D721Med (cell line): ENCODE measurements around the gene RSAD1.

ENCODE experiments used
- DNase-seq: peaks from one replicate; pipeline ENCODE4 v3.0.0; 2011; ENCODE audit warnings: low spot score; ENCODE audit not compliant: insufficient read length
- FAIRE-seq: peaks from 2 replicates; lab custom pipeline; 2011; peaks lifted over from hg19 to GRCh38; lab: Jason Lieb, UNC
- CTCF ChIP-seq: IDR thresholded peaks from 2 replicates; pipeline ENCODE4 v1.5.1; 2012; ENCODE audit warnings: mild to moderate bottlenecking, control low read depth; ENCODE audit not compliant: insufficient read depth; ENCODE audit errors: missing control alignments

The RSAD1 gene

GRCh38 chr17:50465171-50465570, 13.5 kb upstream of the RSAD1 start:
- DNase-seq (no peak), FAIRE-seq (no peak)
- no peak for TF ChIP-seq CTCF

- FAIRE-seq = no peak
These were observed 13.0 kb upstream of the RSAD1 start for GRCh38 chr17:50465635-50466034.

GRCh38 chr17:50466371-50467113, 12.1 kb upstream of the RSAD1 start:
- TF ChIP-seq CTCF = no peak
- no peak for FAIRE-seq
- DNase-seq = no peak

More at GRCh38 chr17:50465635-50466034, 13.0 kb upstream of the RSAD1 start:
- no peak for DNase-seq
- no peak for TF ChIP-seq CTCF

GRCh38 chr17:50467114-50467854, 11.4 kb upstream of the RSAD1 start:
- no peak for FAIRE-seq

GRCh38 chr17:50467855-50468303, 10.8 kb upstream of the RSAD1 start:
- TF ChIP-seq CTCF = no peak
- FAIRE-seq (no peak), DNase-seq (no peak)

More at GRCh38 chr17:50467114-50467854, 11.4 kb upstream of the RSAD1 start:
- TF ChIP-seq CTCF = no peak
- peak; percentile 23 for DNase-seq

- TF ChIP-seq CTCF = no peak
- FAIRE-seq (no peak), DNase-seq (peak; percentile 45)
These were observed 10.1 kb upstream of the RSAD1 start, which contains the start of gene CHAD for GRCh38 chr17:50468304-50469207. Gene CHAD (minus strand): TSS chr17:50468880. CDS start chr17:50468813, 67 bp downstream.
